Measurements from ENCODE around the gene ATP9B.
"Not testable (repeated sequence)": the region's sequence is repeated elsewhere in the genome, so short reads cannot be mapped to it uniquely, and the experiment has no call there.

ATP9B gene

DNA sequence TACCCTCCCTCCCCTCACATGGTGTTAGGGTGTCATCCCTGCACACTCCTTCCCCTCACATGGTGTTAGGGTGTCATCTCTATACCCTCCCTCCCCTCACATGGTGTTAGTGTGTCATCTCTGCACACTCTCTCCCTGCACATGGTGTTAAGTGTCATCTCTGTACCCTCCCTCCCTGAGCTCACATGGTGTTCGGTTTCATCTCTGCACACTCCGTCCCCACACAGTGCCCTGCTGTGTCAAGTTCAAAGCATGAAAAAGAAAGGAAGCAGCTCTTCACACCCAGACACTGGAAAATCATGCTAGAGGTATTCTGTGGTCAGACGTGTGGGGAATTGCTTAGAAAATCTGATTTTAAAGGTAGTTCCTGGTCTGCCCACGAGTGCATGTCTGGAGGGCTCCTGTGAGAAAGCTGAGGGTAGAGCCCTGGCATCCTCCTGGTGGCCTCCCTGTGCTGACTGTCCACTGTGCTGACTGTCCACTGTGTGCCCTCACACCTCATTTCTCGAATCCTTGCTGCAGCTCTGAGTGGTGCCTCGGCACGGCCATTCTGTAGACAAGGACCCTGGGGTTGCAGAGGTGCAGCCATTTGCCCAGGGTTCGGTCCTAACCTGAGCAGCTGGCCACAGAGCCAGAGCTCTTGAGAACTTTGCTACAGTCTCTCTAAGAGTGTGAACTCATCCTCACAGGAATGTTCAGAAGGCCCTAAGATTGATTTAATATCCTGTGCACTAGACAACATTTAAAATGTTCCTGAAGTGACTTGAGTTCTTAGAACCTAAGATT is 257.4 kb downstream of the ATP9B start:
- Histone ChIP-seq H3K9me3 (replicated peaks in 1 of 11) (peaks cover 0 to 17% (median 11%) of the 10 kb centered on the region in 11 experiments; a peak in 19 of 22 replicates), H3K9ac (no peak overlapping the region), H3K36me3 (peaks cover 31 to 88% (median 51%) of the 10 kb centered on the region in 11 experiments), H3K27ac (no peak overlapping the region), H3K27me3 (no peaks in the 10 kb centered on the region), H4K20me1 (peaks cover 0 to 10% (median 0%) of the 10 kb centered on the region in 11 experiments; a peak in 4 of 22 replicates), H3K4me1 (peaks cover 0 to 3% (median 0%) of the 10 kb centered on the region in 10 experiments; a peak in 4 of 20 replicates), H3K4me3 (no peak overlapping the region), H3K4me2 (no peak overlapping the region)
- TF ChIP-seq Cebpa-rat (IDR thresholded peaks at IDR 0.05), result no peak

GRCh38 chr18:79327199-79327721 is 258.1 kb downstream of the ATP9B start:
- H4K20me1 ChIP-seq, result peaks cover 0 to 4% (median 0%) of the 10 kb centered on the region in 11 experiments; a peak in 3 of 22 replicates
- no peak for TF ChIP-seq Cebpa-rat (IDR thresholded peaks at IDR 0.05)

GRCh38 chr18:79327915-79328314 is 258.7 kb downstream of the ATP9B start:
- peaks cover 0 to 17% (median 11%) of the 10 kb centered on the region in 11 experiments; a peak in 19 of 22 replicates for H3K9me3 ChIP-seq (replicated peaks in 1 of 11)
- not testable (repeated sequence) for H3K27me3 ChIP-seq, H3K4me3 ChIP-seq, H3K27ac ChIP-seq, H3K9ac ChIP-seq, H3K4me2 ChIP-seq, H4K20me1 ChIP-seq, H3K4me1 ChIP-seq
- peaks cover 27 to 88% (median 50%) of the 10 kb centered on the region in 11 experiments for H3K36me3 ChIP-seq

More at GRCh38 chr18:79327199-79327721, 258.1 kb downstream of the ATP9B start:
- H3K4me2 ChIP-seq, result no peak overlapping the region
- peaks cover 0 to 17% (median 11%) of the 10 kb centered on the region in 11 experiments; a peak in 19 of 22 replicates for H3K9me3 ChIP-seq (replicated peaks in 1 of 11)
- no peak overlapping the region for H3K27ac ChIP-seq
- H3K9ac ChIP-seq, result no peak overlapping the region
- H3K4me3 ChIP-seq, result no peak overlapping the region
- no peaks in the 10 kb centered on the region for H3K4me1 ChIP-seq
- peaks cover 32 to 88% (median 50%) of the 10 kb centered on the region in 11 experiments for H3K36me3 ChIP-seq
- no peaks in the 10 kb centered on the region for H3K27me3 ChIP-seq

GRCh38 chr18:79328887-79329286 is 259.7 kb downstream of the ATP9B start:
- no peak for TF ChIP-seq Cebpa-rat (IDR thresholded peaks at IDR 0.05)
- Histone ChIP-seq H3K4me2 (no peak overlapping the region), H3K27ac (no peak overlapping the region), H3K9me3 (replicated peaks in 1 of 11) (peaks cover 0 to 17% (median 11%) of the 10 kb centered on the region in 11 experiments; a peak in 19 of 22 replicates), H3K9ac (no peak overlapping the region), H3K4me1 (no peaks in the 10 kb centered on the region), H3K4me3 (no peak overlapping the region), H3K27me3 (no peaks in the 10 kb centered on the region), H4K20me1 (no peaks in the 10 kb centered on the region), H3K36me3 (peaks cover 32 to 88% (median 51%) of the 10 kb centered on the region in 11 experiments)

GRCh38 chr18:79329786-79330185 is 260.6 kb downstream of the ATP9B start:
- Histone ChIP-seq H4K20me1 (no peaks in the 10 kb centered on the region), H3K36me3 (peaks cover 32 to 82% (median 48%) of the 10 kb centered on the region in 11 experiments), H3K4me1 (no peaks in the 10 kb centered on the region), H3K9ac (no peak overlapping the region), H3K4me3 (no peak overlapping the region), H3K27ac (no peak overlapping the region), H3K27me3 (no peaks in the 10 kb centered on the region), H3K4me2 (no peak overlapping the region), H3K9me3 (replicated peaks in 1 of 11) (peaks cover 0 to 17% (median 11%) of the 10 kb centered on the region in 11 experiments; a peak in 19 of 22 replicates)
- no peak for TF ChIP-seq Cebpa-rat (IDR thresholded peaks at IDR 0.05)

DNA sequence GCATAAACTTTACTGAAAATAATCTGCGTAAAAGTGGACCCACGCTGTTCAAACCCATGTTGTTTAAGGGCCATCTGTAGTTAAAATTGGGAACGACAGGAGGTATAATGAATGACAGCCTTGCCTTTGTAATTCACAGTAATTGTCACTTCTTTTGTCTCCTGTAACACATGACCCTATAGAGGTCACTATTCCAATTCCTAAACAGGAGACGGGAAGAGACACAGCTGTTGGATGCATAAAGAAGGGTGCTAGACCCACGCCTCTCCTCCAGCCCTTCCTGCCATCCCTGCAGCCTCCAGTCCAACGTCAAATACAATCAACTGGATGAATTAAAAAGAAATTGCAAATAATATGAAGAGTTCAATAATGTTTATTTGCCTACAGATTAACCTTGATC is 263.5 kb downstream of the ATP9B start:
- Histone ChIP-seq H3K9me3 (replicated peaks in 1 of 11) (peaks cover 0 to 4% (median 0%) of the 10 kb centered on the region in 11 experiments; a peak in 4 of 22 replicates), H3K4me1 (no peaks in the 10 kb centered on the region), H3K36me3 (peaks cover 26 to 89% (median 59%) of the 10 kb centered on the region in 11 experiments), H4K20me1 (peaks cover 0 to 7% (median 0%) of the 10 kb centered on the region in 11 experiments; a peak in 2 of 22 replicates), H3K27ac (no peak overlapping the region), H3K4me2 (no peak overlapping the region), H3K9ac (no peak overlapping the region), H3K4me3 (no peak overlapping the region), H3K27me3 (no peaks in the 10 kb centered on the region)
- TF ChIP-seq Cebpa-rat (IDR thresholded peaks at IDR 0.05), result no peak

- TF ChIP-seq Cebpa-rat (IDR thresholded peaks at IDR 0.05), result no peak
- H3K36me3 ChIP-seq, result peaks cover 26 to 93% (median 62%) of the 10 kb centered on the region in 11 experiments
Observed at GRCh38 chr18:79333046-79333445, 263.9 kb downstream of the ATP9B start.

DNA sequence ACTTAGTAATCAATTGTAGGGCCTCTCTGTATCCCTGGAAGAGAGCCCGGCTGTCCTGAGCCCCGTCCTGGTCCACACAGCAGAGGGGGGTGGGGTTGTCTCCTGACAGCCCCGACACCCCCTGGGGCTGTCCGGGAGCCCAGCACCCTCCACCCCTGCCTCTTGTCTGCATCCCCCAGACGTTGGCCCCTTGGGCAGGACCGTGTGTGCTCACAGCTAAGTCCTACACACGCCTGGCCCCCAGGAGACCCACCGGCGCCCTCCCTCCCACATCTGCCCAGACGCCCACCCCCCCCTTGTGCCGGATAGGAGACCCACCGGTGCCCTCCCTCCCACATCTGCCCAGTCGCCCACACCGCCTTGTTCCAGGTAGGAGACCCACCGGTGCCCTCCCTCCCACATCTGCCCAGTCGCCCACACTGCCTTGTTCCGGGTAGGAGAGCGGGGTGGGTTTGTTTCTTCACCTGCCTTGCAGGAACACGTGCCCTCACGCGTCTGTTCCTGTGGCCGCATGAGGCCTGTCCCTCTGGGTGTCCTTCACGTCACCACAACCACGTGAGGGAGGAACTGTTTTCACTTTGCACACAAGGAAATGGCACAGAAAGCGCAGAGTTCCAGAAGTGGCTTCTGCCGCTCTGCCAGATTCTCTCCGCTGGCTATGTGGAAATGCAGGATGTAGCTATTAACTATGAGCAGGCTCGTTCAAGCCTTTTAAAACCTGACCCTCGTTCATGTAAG is 265.5 kb downstream of the ATP9B start:
- Histone ChIP-seq H3K9ac (no peak overlapping the region), H3K4me3 (no peak overlapping the region), H4K20me1 (peaks cover 0 to 7% (median 0%) of the 10 kb centered on the region in 11 experiments; a peak in 2 of 22 replicates), H3K27ac (no peak overlapping the region), H3K4me2 (no peak overlapping the region), H3K9me3 (replicated peaks in 1 of 11) (peaks cover 6 to 17% (median 10%) of the 10 kb centered on the region in 11 experiments; a peak in 17 of 22 replicates), H3K36me3 (peaks cover 33 to 93% (median 68%) of the 10 kb centered on the region in 11 experiments), H3K4me1 (no peaks in the 10 kb centered on the region), H3K27me3 (no peaks in the 10 kb centered on the region)
- TF ChIP-seq Cebpa-rat (IDR thresholded peaks at IDR 0.05), result no peak

More at GRCh38 chr18:79333046-79333445, 263.9 kb downstream of the ATP9B start:
- Histone ChIP-seq H3K4me3 (no peak overlapping the region), H3K4me1 (no peaks in the 10 kb centered on the region), H3K4me2 (no peak overlapping the region), H3K9ac (no peak overlapping the region), H3K27me3 (no peaks in the 10 kb centered on the region), H4K20me1 (peaks cover 0 to 7% (median 0%) of the 10 kb centered on the region in 11 experiments; a peak in 2 of 22 replicates), H3K27ac (no peak overlapping the region), H3K9me3 (replicated peaks in 1 of 11) (peaks cover 0 to under 1% (median 0%) of the 10 kb centered on the region in 11 experiments; a peak in 5 of 22 replicates)
